ENCODE data around the gene CDCA4. TPM values are rescaled to one million over a fixed set of nuclear protein-coding genes. Genes with fewer than 3 reads are reported as not detected.

The CDCA4 gene
- total RNA-seq, 2 donors from 2014 or later, result 54.2 to 61.1 TPM

- peaks cover 0 to 6% of the 10 kb centered on the region in 2 donors for H3K36me3 Mint-ChIP-seq
- no peak overlapping the region for H3K27ac Mint-ChIP-seq
- DNase-seq (ENCODE audit: low spot score in 2 of 2), result peak in 1 of 2 donors; percentile 50
- no peak for ATAC-seq
- H3K9me3 Mint-ChIP-seq, result no peaks in the 10 kb centered on the region
Measured at GRCh38 chr14:104978746-104979691, 41.9 kb downstream of the CDCA4 start.

DNA sequence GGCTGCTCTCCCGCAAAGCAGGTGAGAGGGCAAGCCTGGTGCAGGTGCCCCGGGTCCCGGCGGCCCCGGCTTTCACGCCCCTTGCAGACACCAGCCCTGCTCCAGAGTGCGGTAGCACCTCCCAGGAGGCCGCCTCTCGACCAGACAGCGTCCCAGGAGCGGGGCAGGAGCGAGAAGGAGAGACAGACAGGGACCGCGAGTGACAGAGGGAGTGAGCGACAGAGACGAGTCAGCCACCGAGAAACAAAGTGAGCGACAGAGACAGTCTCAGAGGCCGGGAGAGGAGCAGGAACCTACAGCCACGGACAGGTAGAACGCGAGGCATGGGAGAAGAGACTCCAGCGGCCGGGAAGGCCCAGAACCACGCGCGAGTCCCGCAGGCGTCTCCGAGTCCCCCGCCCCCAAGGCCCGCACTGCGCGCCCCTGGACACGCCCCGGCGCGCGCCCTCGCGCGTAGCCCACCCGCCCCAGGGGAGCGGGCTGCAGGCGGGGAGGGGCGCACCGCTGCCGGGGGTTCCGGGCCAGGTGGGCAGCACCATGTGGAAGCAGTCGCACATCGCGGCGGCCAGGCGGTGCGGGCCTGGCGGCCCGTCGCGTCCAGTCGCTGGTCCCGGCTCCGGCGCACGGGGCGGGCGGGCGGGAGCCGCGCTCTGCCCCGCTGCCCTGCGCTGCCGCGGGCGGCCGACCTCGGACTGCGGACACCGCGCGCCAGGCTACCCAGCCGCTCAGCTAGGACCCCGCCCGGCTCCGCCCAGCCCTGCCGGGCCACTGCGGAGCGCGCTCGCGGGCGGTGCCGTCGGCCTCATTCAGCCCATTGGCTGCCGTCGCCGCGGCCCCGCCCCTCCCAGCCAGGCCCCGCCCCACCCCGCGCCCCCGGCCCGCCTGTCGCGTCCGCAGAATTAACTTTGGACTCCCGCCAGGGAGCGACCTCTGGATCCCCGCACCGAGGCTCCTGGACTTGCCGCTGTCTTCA, 42.9 kb downstream of the CDCA4 start, which contains the start of gene AHNAK2:
Gene AHNAK2 (minus strand): TSS at position 694 of the 973 bp plus-strand sequence. CDS start 137 bp downstream, at position 557.
- no peak within 1 kb of the TSS for H3K27ac Mint-ChIP-seq

GRCh38 chr14:104977008-104977680, 43.7 kb downstream of the CDCA4 start:
- H3K36me3 Mint-ChIP-seq, result peaks cover 0 to 6% of the 10 kb centered on the region in 2 donors
- no peaks in the 10 kb centered on the region for H3K9me3 Mint-ChIP-seq
- no peak overlapping the region for H3K27ac Mint-ChIP-seq
- DNase-seq (ENCODE audit: low spot score in 2 of 2), result peak in 1 of 2 donors; percentile 49
- ATAC-seq, result no peak

More for the DNA sequence above, 42.9 kb downstream of the CDCA4 start, which contains the start of gene AHNAK2:
- ATAC-seq (peak; percentile 74 to 89), DNase-seq (ENCODE audit: low spot score in 2 of 2) (peak; percentile 61 to 74)
- Mint-ChIP-seq H3K9me3 (no peaks in the 10 kb centered on the region), H3K36me3 (peaks cover 0 to 6% of the 10 kb centered on the region in 2 donors)

- ATAC-seq, result peak; percentile 75 to 86
- peaks cover 0 to 6% of the 10 kb centered on the region in 2 donors for H3K36me3 Mint-ChIP-seq
- no peaks in the 10 kb centered on the region for H3K9me3 Mint-ChIP-seq
- H3K27ac Mint-ChIP-seq, result no peak overlapping the region
- DNase-seq (ENCODE audit: low spot score in 2 of 2), result peak; percentile 81 to 95
Measured at GRCh38 chr14:104976198-104977007, 44.5 kb downstream of the CDCA4 start.

- Mint-ChIP-seq H3K36me3 (peaks cover 0 to 6% of the 10 kb centered on the region in 2 donors), H3K9me3 (no peaks in the 10 kb centered on the region), H3K27ac (no peak overlapping the region)
- peak in 1 of 2 donors; percentile 15 for ATAC-seq
- no peak for DNase-seq (ENCODE audit: low spot score in 2 of 2)
Measured at GRCh38 chr14:104975481-104976197, 45.2 kb downstream of the CDCA4 start.

- DNase-seq (ENCODE audit: low spot score in 2 of 2), result no peak
- no peak for ATAC-seq
- no peaks in the 10 kb centered on the region for H3K9me3 Mint-ChIP-seq
- H3K27ac Mint-ChIP-seq, result no peak overlapping the region
- peaks cover 0 to 6% of the 10 kb centered on the region in 2 donors for H3K36me3 Mint-ChIP-seq
Measured at GRCh38 chr14:104974665-104975390, 46.1 kb downstream of the CDCA4 start.

DNA sequence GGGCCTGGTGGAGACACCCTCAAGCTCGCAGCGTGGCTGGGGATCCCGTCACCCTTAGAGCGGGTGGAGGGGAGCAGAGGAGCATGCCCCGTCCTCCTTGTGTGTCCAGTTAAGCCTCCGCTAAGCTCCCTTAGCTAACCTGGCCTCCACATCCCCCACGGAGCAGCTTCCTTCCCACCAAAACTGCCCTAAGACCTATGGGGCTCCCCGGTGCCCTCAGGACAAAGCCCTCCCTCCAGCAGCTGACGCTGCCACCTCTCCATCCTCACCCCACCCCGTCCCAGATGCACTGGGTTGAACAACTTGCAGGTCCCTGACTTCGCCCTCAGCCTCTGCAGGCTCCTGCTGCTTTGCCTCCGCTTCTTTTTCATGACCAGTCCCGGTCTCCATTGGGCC, 46.7 kb downstream of the CDCA4 start:
- ATAC-seq, result no peak
- DNase-seq (ENCODE audit: low spot score in 2 of 2), result no peak
- H3K9me3 Mint-ChIP-seq, result no peaks in the 10 kb centered on the region
- peaks cover 0 to 6% of the 10 kb centered on the region in 2 donors for H3K36me3 Mint-ChIP-seq
- no peak overlapping the region for H3K27ac Mint-ChIP-seq

DNA sequence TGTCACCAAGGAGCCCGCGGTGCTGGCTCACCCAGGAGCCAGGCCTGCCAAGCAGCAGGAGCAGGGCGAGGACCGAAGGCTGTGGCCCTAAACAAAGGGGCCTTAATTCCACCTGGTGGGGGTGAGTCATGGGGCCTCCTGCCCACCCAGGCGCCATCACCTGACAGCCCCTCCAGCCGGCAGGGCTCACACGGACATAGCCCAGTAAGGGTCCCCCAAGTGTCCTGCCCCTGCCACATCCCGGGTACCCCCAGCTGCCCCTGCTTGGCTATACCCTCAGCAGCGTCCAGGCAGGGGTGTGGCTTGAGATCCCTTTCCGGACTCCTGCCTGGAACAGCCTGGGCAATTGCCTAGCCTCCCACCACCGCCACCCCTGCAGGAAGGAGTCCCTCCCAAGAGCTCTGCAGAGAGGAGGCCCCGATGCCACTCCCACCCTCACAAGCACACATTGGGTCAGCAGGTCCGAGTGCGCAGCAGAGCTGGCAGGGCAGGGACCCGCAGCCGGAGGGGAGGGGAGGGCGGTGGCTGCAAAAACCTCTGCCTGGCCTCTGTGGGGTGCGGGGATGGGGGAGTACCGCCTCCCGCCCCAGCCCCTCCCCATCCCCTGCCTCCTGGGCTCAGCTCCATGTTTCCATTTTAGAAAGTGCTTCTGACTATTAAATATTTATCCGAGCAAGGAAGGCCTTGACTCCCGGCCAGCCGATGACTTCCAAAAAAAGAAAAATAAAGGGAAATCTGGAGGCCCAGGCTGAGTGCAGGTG, 47.3 kb downstream of the CDCA4 start:
- no peak overlapping the region for H3K27ac Mint-ChIP-seq
- H3K36me3 Mint-ChIP-seq, result peaks cover 0 to 6% of the 10 kb centered on the region in 2 donors
- DNase-seq (ENCODE audit: low spot score in 2 of 2) (no peak), ATAC-seq (no peak)
- no peaks in the 10 kb centered on the region for H3K9me3 Mint-ChIP-seq

- no peak for DNase-seq (ENCODE audit: low spot score in 2 of 2)
- no peak for ATAC-seq
- H3K9me3 Mint-ChIP-seq, result no peaks in the 10 kb centered on the region
- H3K36me3 Mint-ChIP-seq, result peaks cover 0 to 6% of the 10 kb centered on the region in 2 donors
- no peak overlapping the region for H3K27ac Mint-ChIP-seq
Measured at GRCh38 chr14:104973135-104973384, 47.8 kb downstream of the CDCA4 start.

DNA sequence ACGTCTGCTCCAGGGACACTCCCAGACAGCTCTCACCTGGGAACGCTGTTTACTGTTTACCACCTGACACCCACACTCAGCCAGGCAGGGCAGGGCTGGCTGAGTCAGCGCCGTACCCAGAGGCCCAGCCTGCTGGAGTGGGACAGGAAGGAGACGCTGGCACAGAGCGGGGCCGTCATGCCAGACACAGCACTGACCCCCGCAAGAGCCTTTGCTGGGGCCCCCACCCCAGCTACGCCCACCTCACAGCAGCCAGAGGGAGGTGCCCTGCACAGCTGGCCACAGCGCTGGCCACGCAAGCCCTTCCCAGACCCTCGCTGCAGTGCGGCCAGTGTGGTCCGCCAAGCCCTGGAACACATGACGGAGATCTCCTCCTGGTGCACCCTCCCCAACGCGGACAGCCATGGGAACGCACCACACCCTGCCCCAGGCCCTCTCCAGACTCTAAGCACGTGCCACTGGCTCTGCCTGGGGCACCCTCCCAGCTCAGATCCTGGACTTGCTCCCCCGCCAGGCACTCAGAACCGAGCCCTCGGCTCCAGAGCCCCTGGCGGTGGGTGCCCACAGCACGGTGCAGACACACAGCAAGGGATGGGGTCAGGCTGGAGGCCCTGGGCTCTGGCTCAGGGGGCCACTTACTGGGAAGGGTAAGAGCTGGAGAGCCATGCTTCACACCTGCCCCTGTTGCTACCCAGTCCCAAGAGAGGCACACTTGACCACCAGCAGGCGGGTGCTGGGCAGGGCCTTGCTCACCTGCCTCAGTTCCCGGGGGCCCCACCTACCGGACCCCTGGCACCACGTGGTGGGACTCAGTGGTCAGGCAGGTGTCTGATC, 48.4 kb downstream of the CDCA4 start:
- Mint-ChIP-seq H3K9me3 (no peaks in the 10 kb centered on the region), H3K36me3 (peaks cover 0 to 5% of the 10 kb centered on the region in 2 donors), H3K27ac (no peak overlapping the region)
- ATAC-seq, result no peak
- DNase-seq (ENCODE audit: low spot score in 2 of 2), result no peak

GRCh38 chr14:104971447-104972240, 49.2 kb downstream of the CDCA4 start:
- H3K36me3 Mint-ChIP-seq, result no peaks in the 10 kb centered on the region
- no peak overlapping the region for H3K27ac Mint-ChIP-seq
- DNase-seq (ENCODE audit: low spot score in 2 of 2) (no peak), ATAC-seq (no peak)
- no peaks in the 10 kb centered on the region for H3K9me3 Mint-ChIP-seq

GRCh38 chr14:104970231-104971068, 50.4 kb downstream of the CDCA4 start:
- DNase-seq (ENCODE audit: low spot score in 2 of 2) (no peak), ATAC-seq (no peak)
- H3K36me3 Mint-ChIP-seq, result no peaks in the 10 kb centered on the region
- no peak overlapping the region for H3K27ac Mint-ChIP-seq
- H3K9me3 Mint-ChIP-seq, result no peaks in the 10 kb centered on the region

Measured in activated naive CD4-positive, alpha-beta T cell treated with anti-CD3 and anti-CD28 coated beads, Interleukin-2, amount 50 U/mL, for 72 hours (primary cell).